ENCODE data around the gene KCNQ1. TPM values are rescaled to one million over a fixed set of nuclear protein-coding genes. Genes with fewer than 3 reads are reported as not detected.

KCNQ1 gene
- total and polyA plus RNA-seq, 2 of the 13 experiments (the other 11 are each of a cell fraction or from before 2014, with no cell fraction given): 0.02 to 0.08 TPM

DNA sequence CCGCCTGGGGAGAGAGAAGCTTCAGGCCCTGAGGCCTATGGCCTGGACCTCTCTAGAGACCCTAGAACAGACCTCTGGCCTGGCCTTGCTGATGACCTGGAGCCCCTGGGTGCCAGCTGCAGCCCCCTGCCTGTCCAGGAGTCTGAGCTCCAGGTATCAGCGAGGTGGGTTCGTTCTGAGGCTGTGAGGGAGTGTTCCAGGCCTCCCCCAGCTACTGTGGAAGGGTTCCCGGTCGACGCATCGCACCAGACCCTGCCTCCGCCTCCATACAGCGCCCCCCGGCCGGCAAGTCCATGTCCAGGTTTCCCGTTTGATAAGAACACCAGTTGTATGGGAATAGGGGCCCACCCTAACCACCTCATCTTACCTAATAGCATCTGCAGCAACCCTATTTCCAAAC lies 111.1 kb downstream of the KCNQ1 start:
- H2AFZ ChIP-seq (ENCODE audit: low read length): no peak overlapping the region
- no peak for ATAC-seq
- TF ChIP-seq, protein P1, sequence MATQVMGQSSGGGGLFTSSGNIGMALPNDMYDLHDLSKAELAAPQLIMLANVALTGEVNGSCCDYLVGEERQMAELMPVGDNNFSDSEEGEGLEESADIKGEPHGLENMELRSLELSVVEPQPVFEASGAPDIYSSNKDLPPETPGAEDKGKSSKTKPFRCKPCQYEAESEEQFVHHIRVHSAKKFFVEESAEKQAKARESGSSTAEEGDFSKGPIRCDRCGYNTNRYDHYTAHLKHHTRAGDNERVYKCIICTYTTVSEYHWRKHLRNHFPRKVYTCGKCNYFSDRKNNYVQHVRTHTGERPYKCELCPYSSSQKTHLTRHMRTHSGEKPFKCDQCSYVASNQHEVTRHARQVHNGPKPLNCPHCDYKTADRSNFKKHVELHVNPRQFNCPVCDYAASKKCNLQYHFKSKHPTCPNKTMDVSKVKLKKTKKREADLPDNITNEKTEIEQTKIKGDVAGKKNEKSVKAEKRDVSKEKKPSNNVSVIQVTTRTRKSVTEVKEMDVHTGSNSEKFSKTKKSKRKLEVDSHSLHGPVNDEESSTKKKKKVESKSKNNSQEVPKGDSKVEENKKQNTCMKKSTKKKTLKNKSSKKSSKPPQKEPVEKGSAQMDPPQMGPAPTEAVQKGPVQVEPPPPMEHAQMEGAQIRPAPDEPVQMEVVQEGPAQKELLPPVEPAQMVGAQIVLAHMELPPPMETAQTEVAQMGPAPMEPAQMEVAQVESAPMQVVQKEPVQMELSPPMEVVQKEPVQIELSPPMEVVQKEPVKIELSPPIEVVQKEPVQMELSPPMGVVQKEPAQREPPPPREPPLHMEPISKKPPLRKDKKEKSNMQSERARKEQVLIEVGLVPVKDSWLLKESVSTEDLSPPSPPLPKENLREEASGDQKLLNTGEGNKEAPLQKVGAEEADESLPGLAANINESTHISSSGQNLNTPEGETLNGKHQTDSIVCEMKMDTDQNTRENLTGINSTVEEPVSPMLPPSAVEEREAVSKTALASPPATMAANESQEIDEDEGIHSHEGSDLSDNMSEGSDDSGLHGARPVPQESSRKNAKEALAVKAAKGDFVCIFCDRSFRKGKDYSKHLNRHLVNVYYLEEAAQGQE (IDR thresholded peaks at IDR 0.05; ENCODE audit: borderline replicate concordance in 1 of 2, low read depth in 1 of 2, low read length in 2 of 2): no peak
- TF ChIP-seq ZNF775 (CRISPR knock-in tag; IDR thresholded peaks at IDR 0.05; ENCODE audit: borderline replicate concordance) (no peak), CBX2 (IDR thresholded peaks at IDR 0.05; ENCODE audit: low read depth, low read length) (no peak), CBX2 (CRISPR knock-in tag; IDR thresholded peaks at IDR 0.05; ENCODE audit: low read depth) (no peak), FIP1L1 (IDR thresholded peaks at IDR 0.05; ENCODE audit: borderline replicate concordance, insufficient read depth, low read depth, low read length) (no peak), ZNF674 (CRISPR knock-in tag; IDR thresholded peaks at IDR 0.05; ENCODE audit: low read depth) (no peak)
- no peak overlapping the region for H3K27ac ChIP-seq (ENCODE audit: extremely low read length, insufficient read depth, low read length)
- H4K20me1 ChIP-seq (ENCODE audit: insufficient read depth, low read length): no peaks in the 10 kb centered on the region
- in situ Hi-C loops (cut with HindIII; ENCODE audit: extremely low pct_ligation_motif_present, low pct_unique_long_range_greater_than_20kb) (no loop called here), intact Hi-C loops (cut with micrococcal nuclease; ENCODE audit: unreplicated experiment) (no loop called here)
- H3K9ac ChIP-seq (ENCODE audit: insufficient read depth, low read depth, low read length): no peak overlapping the region
- no peaks in the 10 kb centered on the region for H3K36me3 ChIP-seq (replicated peaks in 1 of 2; ENCODE audit: control insufficient read depth in 1 of 2, insufficient read depth in 2 of 2, low read length in 2 of 2)
- H3K27me3 ChIP-seq (ENCODE audit: control insufficient read depth in 1 of 2, insufficient read depth in 2 of 2, low read length in 2 of 2): peaks cover 12 to 79% of the 10 kb centered on the region in 2 experiments
- no peak overlapping the region for H3K4me3 ChIP-seq (replicated peaks in 1 of 3; ENCODE audit: insufficient read depth in 1 of 3, low read depth in 2 of 3, low read length in 3 of 3)
- peaks cover 8% of the 10 kb centered on the region for H3K4me1 ChIP-seq (ENCODE audit: insufficient read depth, low read length)
- ChIA-PET CTCF (ENCODE audit: low intra/inter-chr PET ratio, low total read pairs) (no interaction called here), POLR2A (interaction anchor here (1.5 kb wide), 1 partner anchor 11 kb away, joined by 3 read pairs; no protein-coding TSS in a partner anchor)
- FAIRE-seq: no peak
- peaks cover 8% of the 10 kb centered on the region; the same call in 1 of the 2 replicates for H3K9me3 ChIP-seq (ENCODE audit: low read length)
- no peak overlapping the region for H3K4me2 ChIP-seq (ENCODE audit: low read depth, low read length)
- no peaks in the 10 kb centered on the region for H3K79me2 ChIP-seq (ENCODE audit: insufficient read depth, low read length)
- BruUV-seq (replicated peaks): no TSS peak
- 55% methylated on average over 9 of the region's 12 CpGs for WGBS (ENCODE audit: low lambda C conversion rate)
- no peak for DNase-seq (ENCODE audit: low spot score)

All from HepG2 (cell line).